Measurements from ENCODE around the gene POU3F3. TPM values are rescaled to one million over a fixed set of nuclear protein-coding genes. Genes with fewer than 3 reads are reported as not detected.

POU3F3 gene
- total RNA-seq, 1 experiment from 2014 or later = not detected

- no TSS peak for BruUV-seq (replicated peaks)
- Histone ChIP-seq H3K4me3 (replicated peaks in 1 of 2; ENCODE audit: low read depth in 1 of 2, low read length in 2 of 2) (no peak overlapping the region), H3K4me2 (ENCODE audit: low read length) (no peak overlapping the region), H4K20me1 (ENCODE audit: insufficient read depth) (no peaks in the 10 kb centered on the region), H3K27me3 (ENCODE audit: insufficient read depth, low read length) (peaks cover 15% of the 10 kb centered on the region), H3K4me1 (ENCODE audit: control insufficient read depth in 1 of 2, insufficient read depth in 2 of 2, low read length in 2 of 2) (no peaks in the 10 kb centered on the region), H3K9me3 (ENCODE audit: control insufficient read depth in 1 of 2, insufficient read depth in 1 of 2, low read depth in 1 of 2, low read length in 2 of 2) (no peaks in the 10 kb centered on the region), H3K9ac (ENCODE audit: low read length) (no peak overlapping the region), H3K9me2 (ENCODE audit: insufficient read depth) (no peaks in the 10 kb centered on the region), H3K36me3 (ENCODE audit: control insufficient read depth in 1 of 2, insufficient read depth in 2 of 2, low read length in 2 of 2) (no peaks in the 10 kb centered on the region), H3K79me2 (ENCODE audit: insufficient read depth, low read length) (no peaks in the 10 kb centered on the region), H2AFZ (ENCODE audit: low read depth, low read length, poor library complexity, severe bottlenecking) (no peak overlapping the region), H3K27ac (ENCODE audit: low read depth, low read length) (no peak overlapping the region)
- DNase-seq (ENCODE audit: low read depth, low spot score) (no peak), ATAC-seq (peak; percentile 61; the same call in 1 of the 2 replicates)
- RAD21 ChIA-PET (ENCODE audit: low non-redundant PET in 1 of 2, low total read pairs in 2 of 2, uncharacterized antibody in 2 of 2, unreplicated experiment in 2 of 2) = no interaction called here
- intact Hi-C loops (cut with micrococcal nuclease) = no loop called here
- no peak for TF ChIP-seq POLR2A (IDR thresholded peaks at IDR 0.05; ENCODE audit: borderline replicate concordance, extremely low read depth, insufficient read depth, insufficient read length)
- no peak for TF ChIP-seq MAX (IDR thresholded peaks at IDR 0.05)
- TF ChIP-seq ZFX (IDR thresholded peaks at IDR 0.05) = no peak
- no peak for TF ChIP-seq REST (IDR thresholded peaks at IDR 0.05; ENCODE audit: low read depth)
- no peak for TF ChIP-seq RAD21 (IDR thresholded peaks at IDR 0.05; ENCODE audit: low read depth)
- no peak for TF ChIP-seq EGR1 (IDR thresholded peaks at IDR 0.05; ENCODE audit: low read depth)
- TF ChIP-seq CTCF (IDR thresholded peaks at IDR 0.05 in 2 of 3, conservative IDR thresholded peaks at IDR 0.05 in 1 of 3; ENCODE audit: borderline replicate concordance in 1 of 3, insufficient read depth in 1 of 3, low read depth in 2 of 3, low read length in 2 of 3) = no peak
- TF ChIP-seq CBX3 (IDR thresholded peaks at IDR 0.05; ENCODE audit: low read depth) = no peak
- no peak for TF ChIP-seq ZNF274 (IDR thresholded peaks at IDR 0.05; ENCODE audit: low read depth, low read length)
- TF ChIP-seq SIN3A (IDR thresholded peaks at IDR 0.05; ENCODE audit: low read depth) = no peak
- TF ChIP-seq ZBTB33 (IDR thresholded peaks at IDR 0.05; ENCODE audit: extremely low read depth, insufficient replicate concordance, low read length) = no peak
- no peak for TF ChIP-seq POLR2AphosphoS5 (IDR thresholded peaks at IDR 0.05; ENCODE audit: low read depth, low read length)
- TF ChIP-seq FOSL1 (IDR thresholded peaks at IDR 0.05; ENCODE audit: low read depth) = no peak
- no peak for TF ChIP-seq YY1 (IDR thresholded peaks at IDR 0.05; ENCODE audit: extremely low read depth, insufficient replicate concordance, low read depth, low read length)
- no peak for TF ChIP-seq ATF3 (IDR thresholded peaks at IDR 0.05)
- TF ChIP-seq TCF7L2 (IDR thresholded peaks at IDR 0.05; ENCODE audit: borderline replicate concordance, extremely low read depth, insufficient read depth, insufficient read length) = no peak
- no peak for TF ChIP-seq CEBPB (IDR thresholded peaks at IDR 0.05; ENCODE audit: low read depth)
- TF ChIP-seq ELF1 (IDR thresholded peaks at IDR 0.05; ENCODE audit: borderline replicate concordance, low read depth) = no peak
- CTCF ChIA-PET = no interaction called here
- POLR2A ChIA-PET = no interaction called here
These were observed 35.5 kb downstream of the POU3F3 start for GRCh38 chr2:104889291-104889959.

Data from HCT116 (cell line).